Motor neuron (in vitro differentiated cells): ENCODE data around the gene TMEM185B. TPM values are rescaled to one million over a fixed set of nuclear protein-coding genes. Genes with fewer than 3 reads are reported as not detected.
"Not testable (repeated sequence)": the region's sequence is repeated elsewhere in the genome, so short reads cannot be mapped to it uniquely, and the experiment has no call there.

ENCODE experiments used
- ATAC-seq, 8 experiments: fragments of 200-7000 bp; cut with Tn5 transposase; replicated peaks in 6 of 8; 2 replicates each; pipeline ENCODE4 v1.8.0; 2021; ENCODE audit warnings: mild to moderate bottlenecking in 8 of 8, moderate library complexity in 8 of 8
- H3K27ac ChIP-seq, 2 donors: fragments of 250-450 bp; sonication (Bioruptor Pico); 2 replicates each; pipeline ENCODE4 v1.9.0; 2021; ENCODE audit warnings: antibody characterized with exemption in 2 of 2, mild to moderate bottlenecking in 2 of 2, moderate library complexity in 1 of 2
- H3K4me1 ChIP-seq, 2 donors: fragments of 250-450 bp; sonication (Bioruptor Pico); replicated peaks in 1 of 2; 2 replicates each; pipeline ENCODE4 v1.6.1; 2021; ENCODE audit warnings: antibody characterized with exemption in 2 of 2, mild to moderate bottlenecking in 2 of 2, moderate library complexity in 1 of 2
- H3K4me3 ChIP-seq, 5 donors: fragments of 250-450 bp; sonication (Bioruptor Pico); 2 replicates each; pipeline ENCODE4 v1.9.0; 2021; ENCODE audit warnings: antibody characterized with exemption in 5 of 5, mild to moderate bottlenecking in 5 of 5, moderate library complexity in 4 of 5
- WGBS, 10 experiments: fragments of 450-650 bp; shearing (Covaris generic); methylation state at CpG; one replicate each; pipeline ENCODE4 v1.0.0; 2022; 5-methylcytosine and 5-hydroxymethylcytosine counted together
- in situ Hi-C, 9 experiments: fragments of 400-800 bp; cut with MboI; loops; one replicate each; pipeline ENCODE4 v1.15.0; 2021; ENCODE audit warnings: low sequenced_read_pairs in 9 of 9, low pct_unique_long_range_greater_than_20kb in 2 of 9; ENCODE audit not compliant: unreplicated experiment in 9 of 9
- total RNA-seq, 8 experiments: library from RNA; unstranded; fragments of 300-600 nt; gene quantifications; 2 replicates each; pipeline versions ENCODE4 v1.2.3 to v1.2.4, GENCODE V29; 2022

TMEM185B gene
- total RNA-seq, 8 experiments from 2014 or later: 7.4 to 24.6 (median 11.2) TPM

DNA sequence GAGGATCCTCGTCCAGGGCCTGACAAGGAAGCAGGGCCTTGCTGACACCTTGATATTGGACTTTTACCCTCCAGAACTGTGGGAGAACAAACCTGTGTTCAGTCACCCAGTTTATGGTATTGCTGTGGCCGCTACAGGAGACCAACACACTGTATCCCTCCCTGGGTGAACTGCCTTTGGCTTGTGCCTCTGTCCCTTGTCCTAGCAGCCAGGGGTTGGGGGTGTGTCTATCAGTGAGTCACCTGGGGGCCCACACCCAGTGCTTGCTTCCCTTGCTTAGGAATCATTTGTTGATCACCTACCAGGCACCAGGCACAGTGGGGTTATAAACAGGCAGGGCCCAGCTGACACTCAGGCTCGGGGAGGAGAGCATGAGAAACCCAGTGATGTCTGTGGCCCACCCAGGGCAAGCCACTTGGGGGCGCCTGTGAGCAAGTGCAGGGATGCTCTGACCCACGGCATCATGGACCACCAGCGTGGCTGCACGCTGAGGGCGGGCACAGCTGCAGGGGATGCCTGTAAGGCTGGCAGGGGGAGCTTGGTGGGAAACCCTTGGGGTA is 17.1 kb downstream of the TMEM185B start:
- Histone ChIP-seq H3K4me1 (no peaks in the 10 kb centered on the region), H3K4me3 (no peak overlapping the region), H3K27ac (no peak overlapping the region)
- peak; percentile 39 to 72 (median 48) for ATAC-seq
- 17 to 100% (median 51%) methylated on average over 1 to 6 of the region's 8 CpGs; no CpG with 5 or more reads in 5 of the 10 experiments for WGBS, 10 experiments
- in situ Hi-C loops: no loop called here

DNA sequence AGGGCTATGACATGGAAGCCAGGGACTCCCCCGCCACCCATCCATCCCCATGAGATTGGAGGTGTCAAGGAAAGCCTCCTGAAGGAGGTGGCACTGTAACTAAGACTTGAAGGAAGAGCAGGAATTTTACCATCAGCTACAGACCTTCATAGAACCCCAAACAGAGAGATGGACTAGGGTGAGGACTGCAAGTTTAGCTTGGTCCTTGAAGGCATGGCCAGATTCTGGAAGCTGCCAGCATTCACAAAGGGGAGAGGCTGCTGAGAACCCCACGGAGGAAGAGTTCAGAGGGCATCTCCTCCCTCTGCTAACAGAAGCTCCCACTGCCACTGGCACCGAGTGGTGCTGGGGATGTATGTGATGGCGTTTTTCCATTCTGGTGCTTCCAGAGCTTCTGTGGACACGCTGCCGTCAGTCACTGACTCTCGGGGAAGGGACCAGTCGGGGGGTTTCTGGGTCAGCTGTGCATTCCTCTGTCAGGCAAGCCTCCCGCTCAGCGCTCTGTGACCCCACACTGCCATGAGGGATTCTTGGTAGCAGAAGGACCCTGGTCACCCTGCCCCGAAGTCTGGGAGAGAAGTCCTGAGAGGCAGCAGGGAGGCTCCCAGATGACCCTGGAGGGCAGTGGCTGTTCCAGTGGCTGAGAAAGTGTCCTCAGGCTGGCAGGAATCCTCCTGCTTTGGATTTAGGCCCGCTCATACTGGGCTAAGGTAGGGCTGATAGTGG is 18.1 kb downstream of the TMEM185B start:
- H3K4me3 ChIP-seq: no peak overlapping the region
- no peaks in the 10 kb centered on the region for H3K4me1 ChIP-seq
- WGBS, 10 experiments: 60 to 100% (median 81%) methylated on average over 1 to 4 of the region's 12 CpGs; no CpG with 5 or more reads in 2 of the 10 experiments
- in situ Hi-C loops: no loop called here
- ATAC-seq: no peak
- H3K27ac ChIP-seq: no peak overlapping the region

DNA sequence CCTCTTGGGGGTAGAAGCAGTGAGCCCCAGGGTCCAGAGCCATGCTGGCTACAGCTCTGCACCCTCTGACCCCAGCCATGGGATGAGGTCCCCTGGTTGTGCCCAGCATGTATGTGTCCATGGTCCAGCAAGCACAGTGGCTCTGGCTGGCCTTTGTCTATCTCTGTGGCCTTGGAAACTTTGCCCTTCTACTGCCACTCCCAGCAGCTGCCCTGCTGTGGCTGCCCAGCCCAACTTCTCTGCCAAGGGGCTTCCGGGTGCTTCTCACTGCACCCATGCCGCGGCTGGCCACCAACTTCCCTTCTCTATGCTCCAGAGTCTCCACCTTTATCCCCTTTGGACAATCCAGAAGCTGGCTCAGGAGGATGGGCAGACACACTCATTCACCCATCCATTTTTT is 18.8 kb downstream of the TMEM185B start:
- no peak overlapping the region for H3K4me3 ChIP-seq
- WGBS, 10 experiments: 20 to 100% (median 74%) methylated on average over 1 to 3 of the region's 3 CpGs; no CpG with 5 or more reads in 6 of the 10 experiments
- H3K4me1 ChIP-seq: no peaks in the 10 kb centered on the region
- no peak overlapping the region for H3K27ac ChIP-seq
- in situ Hi-C loops: no loop called here
- no peak for ATAC-seq

DNA sequence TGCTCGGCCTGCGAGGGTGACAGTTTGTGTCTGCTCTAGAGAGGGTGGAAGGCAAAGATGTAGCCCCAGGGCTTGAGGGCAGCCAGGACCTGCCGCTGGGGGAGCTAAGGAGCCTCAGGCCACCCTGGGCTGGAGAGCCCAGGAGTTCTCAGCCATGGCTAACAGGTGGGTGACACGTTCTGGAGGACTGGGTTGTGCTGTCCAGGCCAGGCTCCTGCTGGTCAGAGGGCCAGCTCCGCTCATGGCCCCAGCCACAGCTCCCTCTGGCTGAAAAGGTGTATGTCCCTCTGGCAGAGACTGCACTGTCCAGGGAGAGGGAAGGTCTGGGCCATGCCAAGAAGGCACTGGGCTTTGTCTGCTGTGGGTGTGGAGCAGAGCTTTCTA is 19.2 kb downstream of the TMEM185B start:
- ATAC-seq: peak in 1 of 8 experiments; percentile 67
- in situ Hi-C loops: no loop called here
- WGBS, 10 experiments: 70 to 93% methylated on average over 2 of the region's 5 CpGs; no CpG with 5 or more reads in 8 of the 10 experiments

DNA sequence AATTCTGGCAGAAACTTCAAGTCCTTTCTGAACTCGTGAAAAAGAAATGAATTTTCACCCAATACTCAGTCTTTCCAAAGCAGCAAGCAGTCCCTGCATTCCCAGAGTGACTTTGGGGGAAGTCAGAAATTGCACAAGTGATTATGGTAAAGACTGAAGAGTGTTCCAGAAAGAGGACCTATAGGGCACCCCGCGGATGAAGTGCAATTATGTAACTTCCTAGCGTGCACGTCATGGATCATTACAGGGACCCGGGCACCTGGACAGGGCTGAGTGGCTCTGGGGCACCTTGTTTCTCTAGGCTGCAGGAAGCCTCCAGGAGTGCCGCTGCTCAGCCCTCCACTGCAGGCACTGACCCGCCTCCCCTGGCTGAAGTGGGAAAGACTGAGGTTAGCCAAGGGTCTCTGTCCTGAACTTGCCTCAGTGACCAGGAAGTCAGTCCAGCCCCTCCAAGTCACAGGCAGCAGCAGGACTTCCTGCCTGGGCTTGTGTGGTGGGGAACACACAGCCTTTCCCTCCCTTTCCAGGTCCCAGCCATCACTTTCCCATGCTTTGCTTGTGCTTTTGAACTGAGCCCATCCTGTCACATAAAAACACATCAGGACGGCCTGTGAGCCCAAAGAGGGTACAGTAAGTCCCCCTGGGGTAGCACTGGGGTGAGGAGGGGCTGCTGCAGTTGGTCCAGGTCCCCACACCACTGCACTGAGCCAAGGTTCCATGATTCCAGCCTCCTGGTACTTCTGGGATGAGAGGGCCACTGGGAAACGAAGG is 19.8 kb downstream of the TMEM185B start:
- Histone ChIP-seq H3K27ac (no peak overlapping the region), H3K4me3 (no peak overlapping the region), H3K4me1 (no peaks in the 10 kb centered on the region)
- 0 to 90% (median 62%) methylated on average over 1 to 7 of the region's 10 CpGs; no CpG with 5 or more reads in 1 of the 10 experiments for WGBS, 10 experiments
- no peak for ATAC-seq
- in situ Hi-C loops: no loop called here

More for the DNA sequence above, 19.2 kb downstream of the TMEM185B start:
- H3K4me1 ChIP-seq: no peaks in the 10 kb centered on the region
- H3K27ac ChIP-seq: no peak overlapping the region
- H3K4me3 ChIP-seq: no peak overlapping the region

DNA sequence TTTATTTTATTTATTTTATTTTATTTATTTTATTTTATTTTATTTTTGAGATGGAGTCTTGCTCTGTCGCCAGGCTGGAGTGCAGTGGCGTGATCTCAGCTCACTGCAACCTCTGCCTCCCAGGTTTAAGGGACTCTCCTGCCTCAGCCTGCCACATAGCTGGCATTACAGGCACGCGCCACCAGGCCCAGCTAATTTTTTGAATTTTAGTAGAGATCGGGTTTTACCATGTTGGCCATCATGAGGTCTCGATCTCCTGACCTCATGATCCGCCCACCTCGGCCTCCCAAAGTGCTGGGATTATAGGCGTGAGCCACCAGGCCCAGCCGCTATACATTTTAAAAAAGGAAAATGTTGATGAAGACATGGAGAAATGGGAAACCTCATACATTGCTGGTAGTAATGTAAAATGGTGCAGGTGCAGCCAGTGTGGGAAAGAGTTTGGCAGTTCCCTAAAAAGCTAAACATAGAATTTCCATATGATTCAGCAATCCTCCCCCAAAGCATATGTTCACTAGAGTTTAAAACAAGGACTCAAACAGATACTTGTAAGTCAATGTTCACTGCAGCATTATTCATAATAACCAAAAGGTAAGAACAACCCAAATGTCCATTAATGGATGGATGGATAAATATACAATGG is 23.3 kb downstream of the TMEM185B start:
- 31 to 98% (median 89%) methylated on average over 2 to 10 of the region's 10 CpGs; no CpG with 5 or more reads in 2 of the 10 experiments for WGBS, 10 experiments
- H3K4me3 ChIP-seq, ATAC-seq, in situ Hi-C loops, H3K27ac ChIP-seq, H3K4me1 ChIP-seq: not testable (repeated sequence)

DNA sequence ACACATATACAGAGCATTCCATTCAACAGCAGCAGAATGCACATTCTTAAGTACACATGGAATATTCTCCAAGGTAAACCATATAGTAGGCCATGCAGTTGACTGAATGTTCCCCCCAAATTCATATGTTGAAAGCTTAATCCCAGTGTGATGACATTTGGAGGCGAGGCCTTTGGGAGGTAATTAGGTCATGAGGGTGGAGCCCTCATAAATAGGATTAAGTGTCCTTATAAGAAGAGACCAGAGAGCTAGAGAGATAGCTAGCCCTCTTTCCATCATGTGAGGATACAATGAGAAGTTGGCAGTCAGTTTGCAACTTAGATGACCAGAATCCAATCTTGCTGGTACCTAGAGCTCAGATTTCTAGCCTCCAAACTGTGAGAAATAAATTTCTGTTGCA is 27.6 kb downstream of the TMEM185B start:
- H3K27ac ChIP-seq: no peak overlapping the region
- 44 to 100% (median 50%) methylated on average over 1 of the region's 1 CpG; no CpG with 5 or more reads in 4 of the 10 experiments for WGBS, 10 experiments
- no peaks in the 10 kb centered on the region for H3K4me1 ChIP-seq
- no peak overlapping the region for H3K4me3 ChIP-seq
- in situ Hi-C loops: no loop called here
- ATAC-seq: peak in 3 of 8 experiments; percentile 41 to 79 (median 68)

DNA sequence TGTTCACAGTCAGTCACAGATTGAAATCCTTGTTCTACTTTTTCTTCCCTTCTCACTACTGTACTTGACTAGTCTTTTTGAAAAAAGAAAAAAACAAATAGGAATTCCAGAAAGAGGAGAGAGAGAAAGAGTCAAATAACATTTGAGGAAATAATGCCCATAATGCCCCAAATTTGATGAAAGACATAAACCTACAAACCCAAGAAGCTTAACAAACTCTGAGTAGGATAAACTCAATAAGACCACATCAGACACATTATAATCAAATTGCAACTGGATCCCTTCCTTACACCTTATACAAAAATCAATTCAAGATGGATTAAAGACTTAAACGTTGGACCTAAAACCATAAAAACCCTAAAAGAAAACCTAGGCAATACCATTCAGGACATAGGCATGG is 30.9 kb downstream of the TMEM185B start:
- WGBS, 10 experiments: 13 to 86% (median 65%) methylated on average over 1 of the region's 1 CpG; no CpG with 5 or more reads in 6 of the 10 experiments
- no peak for ATAC-seq

DNA sequence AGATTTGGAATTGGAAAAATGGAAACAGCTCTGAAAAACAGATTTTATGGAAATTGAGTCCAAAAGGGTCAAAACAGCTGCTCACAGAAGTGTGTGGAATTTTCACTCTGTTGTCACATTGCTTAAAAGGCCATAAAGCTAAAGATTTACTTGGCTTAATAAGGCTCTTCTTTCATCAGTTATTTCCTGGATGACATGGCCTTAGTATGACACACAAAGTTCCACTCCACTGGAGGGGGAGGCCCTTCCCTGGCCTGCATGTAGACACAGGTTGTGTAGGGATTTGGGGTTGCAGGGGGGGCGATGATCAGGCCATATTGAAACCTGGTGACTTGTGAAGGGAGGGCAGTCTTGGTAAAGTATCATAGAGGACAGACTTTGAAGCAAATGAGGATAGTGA is 34.0 kb downstream of the TMEM185B start:
- H3K4me1 ChIP-seq: no peaks in the 10 kb centered on the region
- H3K27ac ChIP-seq: no peak overlapping the region
- 14 to 71% (median 34%) methylated on average over 1 of the region's 1 CpG; no CpG with 5 or more reads in 6 of the 10 experiments for WGBS, 10 experiments
- in situ Hi-C loops: no loop called here
- no peak overlapping the region for H3K4me3 ChIP-seq
- ATAC-seq: no peak

More for the DNA sequence above, 30.9 kb downstream of the TMEM185B start:
- Histone ChIP-seq H3K4me1 (no peaks in the 10 kb centered on the region), H3K4me3 (no peak overlapping the region), H3K27ac (no peak overlapping the region)
- in situ Hi-C loops: no loop called here

DNA sequence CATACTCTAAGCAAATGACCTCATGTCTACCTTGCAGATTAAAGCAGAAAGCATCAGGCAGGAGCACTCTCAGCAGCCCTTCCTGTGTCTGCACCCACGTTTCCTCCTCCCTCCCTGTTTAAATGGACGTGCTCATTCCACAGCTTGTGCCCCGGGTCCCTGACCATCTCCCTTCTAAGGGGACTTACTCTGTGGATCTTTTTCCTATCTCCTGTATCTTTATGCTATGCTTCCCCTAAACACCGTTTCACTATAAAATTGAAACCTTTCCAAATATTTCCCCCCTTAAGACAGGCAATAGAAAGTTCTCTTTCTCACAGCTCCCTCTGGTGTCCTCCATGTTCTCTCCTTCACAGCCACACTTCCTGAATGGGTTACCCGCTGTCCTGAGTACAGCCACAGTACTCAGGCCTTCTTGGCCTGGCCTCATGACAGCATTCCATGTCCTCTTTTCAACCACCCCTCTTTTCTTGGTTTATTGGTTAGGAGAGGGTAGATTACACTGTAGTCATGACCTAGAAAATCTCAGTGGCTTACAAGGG is 41.1 kb downstream of the TMEM185B start:
- H3K4me1 ChIP-seq: peaks cover 3 to 6% of the 10 kb centered on the region in 2 donors
- H3K27ac ChIP-seq: no peak overlapping the region
- H3K4me3 ChIP-seq: no peak overlapping the region
- in situ Hi-C loops: no loop called here
- no peak for ATAC-seq
- WGBS, 10 experiments: 38 to 100% (median 80%) methylated on average over 1 to 5 of the region's 5 CpGs; no CpG with 5 or more reads in 3 of the 10 experiments

DNA sequence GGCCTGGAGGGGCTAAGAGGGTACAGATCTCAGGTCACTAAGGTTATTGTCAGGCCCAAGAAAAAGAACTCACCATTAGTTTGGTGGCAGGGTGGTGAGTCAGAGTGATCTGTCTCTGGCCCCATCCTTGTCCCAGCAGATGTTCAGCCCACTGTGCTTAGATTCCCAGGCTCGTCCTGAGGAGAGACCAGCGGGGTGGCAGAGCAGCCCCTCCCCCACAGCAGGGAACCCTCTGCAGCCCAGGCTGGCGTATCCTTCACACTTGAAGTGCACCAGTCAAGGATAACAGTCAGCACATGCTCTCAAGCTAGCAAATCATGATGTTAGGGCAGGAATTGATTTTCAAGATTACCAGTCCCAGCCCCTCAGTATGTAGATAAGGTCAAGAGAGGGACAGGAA is 43.1 kb downstream of the TMEM185B start:
- in situ Hi-C loops: no loop called here
- Histone ChIP-seq H3K4me1 (peaks cover 3 to 6% of the 10 kb centered on the region in 2 donors), H3K4me3 (no peak overlapping the region), H3K27ac (peak overlapping the region in 1 of 2 donors; percentile 36)
- peak in 1 of 8 experiments; percentile 17 for ATAC-seq
- WGBS, 10 experiments: 90 to 100% methylated on average over 1 to 2 of the region's 3 CpGs; no CpG with 5 or more reads in 8 of the 10 experiments

DNA sequence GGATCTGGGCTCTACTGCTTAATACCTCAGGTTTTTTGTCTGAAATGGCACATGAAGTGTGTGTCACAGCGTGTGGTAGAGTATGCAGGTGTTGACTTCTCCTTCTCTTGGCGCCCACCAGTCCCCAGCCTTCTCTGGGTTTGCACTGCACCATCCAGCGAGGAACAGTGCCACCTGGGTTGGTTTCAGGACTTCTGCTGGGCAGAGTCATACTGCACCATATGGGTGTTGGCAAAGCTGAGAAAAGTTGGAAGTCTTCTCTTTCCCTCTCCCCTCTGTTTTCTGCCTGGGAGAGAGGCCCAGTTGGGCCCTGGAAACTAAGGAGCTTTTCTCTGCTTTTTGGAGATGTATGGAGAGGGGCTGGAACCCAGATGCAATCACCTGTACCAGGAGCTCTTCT is 43.8 kb downstream of the TMEM185B start:
- Histone ChIP-seq H3K4me1 (peaks cover 3 to 6% of the 10 kb centered on the region in 2 donors), H3K27ac (no peak overlapping the region), H3K4me3 (no peak overlapping the region)
- WGBS, 10 experiments: 58 to 94% (median 82%) methylated on average over 2 of the region's 3 CpGs; no CpG with 5 or more reads in 6 of the 10 experiments
- in situ Hi-C loops: loop anchor here in 1 of 9 experiments (10.0 kb wide), 1 partner anchor 65 kb away; no protein-coding TSS in a partner anchor
- no peak for ATAC-seq
